GM12865 (cell line): ENCODE data around the gene RAET1E.
"Not testable (repeated sequence)": the region's sequence is repeated elsewhere in the genome, so short reads cannot be mapped to it uniquely, and the experiment has no call there.

Experiments used
- DNase-seq: peaks from one replicate; pipeline ENCODE4 v3.0.0; 2010; ENCODE audit warnings: low read depth
- H3K4me3 ChIP-seq: 2 replicates; pipeline ENCODE4 v1.5.1; 2011; ENCODE audit warnings: mild to moderate bottlenecking, low read depth, low read length, control low read depth
- TF ChIP-seq, protein P1 (sequence below): IDR thresholded peaks from 2 replicates; pipeline ENCODE4 v1.5.1; 2011; ENCODE audit warnings: low read length, control low read depth, low read depth, inconsistent platforms; ENCODE audit not compliant: insufficient read depth; ENCODE audit errors: missing control alignments

The RAET1E gene

GRCh38 chr6:149899486-149899885, 1.6 kb upstream of the RAET1E start:
- TF ChIP-seq, protein P1, sequence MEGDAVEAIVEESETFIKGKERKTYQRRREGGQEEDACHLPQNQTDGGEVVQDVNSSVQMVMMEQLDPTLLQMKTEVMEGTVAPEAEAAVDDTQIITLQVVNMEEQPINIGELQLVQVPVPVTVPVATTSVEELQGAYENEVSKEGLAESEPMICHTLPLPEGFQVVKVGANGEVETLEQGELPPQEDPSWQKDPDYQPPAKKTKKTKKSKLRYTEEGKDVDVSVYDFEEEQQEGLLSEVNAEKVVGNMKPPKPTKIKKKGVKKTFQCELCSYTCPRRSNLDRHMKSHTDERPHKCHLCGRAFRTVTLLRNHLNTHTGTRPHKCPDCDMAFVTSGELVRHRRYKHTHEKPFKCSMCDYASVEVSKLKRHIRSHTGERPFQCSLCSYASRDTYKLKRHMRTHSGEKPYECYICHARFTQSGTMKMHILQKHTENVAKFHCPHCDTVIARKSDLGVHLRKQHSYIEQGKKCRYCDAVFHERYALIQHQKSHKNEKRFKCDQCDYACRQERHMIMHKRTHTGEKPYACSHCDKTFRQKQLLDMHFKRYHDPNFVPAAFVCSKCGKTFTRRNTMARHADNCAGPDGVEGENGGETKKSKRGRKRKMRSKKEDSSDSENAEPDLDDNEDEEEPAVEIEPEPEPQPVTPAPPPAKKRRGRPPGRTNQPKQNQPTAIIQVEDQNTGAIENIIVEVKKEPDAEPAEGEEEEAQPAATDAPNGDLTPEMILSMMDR = no peak
- H3K4me3 ChIP-seq = no peak overlapping the region
- no peak for DNase-seq

GRCh38 chr6:149898966-149899365, 1.1 kb upstream of the RAET1E start:
- H3K4me3 ChIP-seq = no peak overlapping the region
- TF ChIP-seq, protein P1 = no peak
- no peak for DNase-seq

GRCh38 chr6:149897015-149897697, 757 bp downstream of the RAET1E start:
- no peak overlapping the region for H3K4me3 ChIP-seq
- no peak for DNase-seq
- TF ChIP-seq, protein P1 = no peak

DNA sequence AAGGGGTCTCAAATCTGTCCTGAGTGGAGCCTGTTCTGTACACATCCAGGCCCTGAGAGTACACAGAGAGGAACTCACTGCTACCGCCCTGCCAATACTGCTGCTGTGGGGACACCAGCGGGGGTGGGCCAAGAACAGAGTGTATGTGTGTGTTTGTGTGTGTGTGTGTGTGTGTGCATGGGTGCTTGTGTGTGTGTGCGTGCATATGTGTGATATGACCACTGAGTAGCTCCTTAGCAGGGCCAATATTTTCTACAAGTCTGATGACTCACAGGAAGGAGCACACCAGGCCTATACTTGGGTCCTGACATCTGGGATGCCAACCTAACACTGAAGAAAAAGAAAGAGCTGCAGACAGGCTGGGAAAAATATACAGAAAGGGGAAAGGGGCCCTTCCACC, 1.4 kb downstream of the RAET1E start:
- DNase-seq = no peak
- TF ChIP-seq, protein P1 = no peak
- H3K4me3 ChIP-seq = no peak overlapping the region

GRCh38 chr6:149895833-149896271, 2.1 kb downstream of the RAET1E start:
- TF ChIP-seq, protein P1 = no peak
- H3K4me3 ChIP-seq = no peak overlapping the region
- peak; percentile 36 for DNase-seq

GRCh38 chr6:149895048-149895590, 2.8 kb downstream of the RAET1E start:
- no peak overlapping the region for H3K4me3 ChIP-seq
- no peak for DNase-seq
- TF ChIP-seq, protein P1 = no peak

DNA sequence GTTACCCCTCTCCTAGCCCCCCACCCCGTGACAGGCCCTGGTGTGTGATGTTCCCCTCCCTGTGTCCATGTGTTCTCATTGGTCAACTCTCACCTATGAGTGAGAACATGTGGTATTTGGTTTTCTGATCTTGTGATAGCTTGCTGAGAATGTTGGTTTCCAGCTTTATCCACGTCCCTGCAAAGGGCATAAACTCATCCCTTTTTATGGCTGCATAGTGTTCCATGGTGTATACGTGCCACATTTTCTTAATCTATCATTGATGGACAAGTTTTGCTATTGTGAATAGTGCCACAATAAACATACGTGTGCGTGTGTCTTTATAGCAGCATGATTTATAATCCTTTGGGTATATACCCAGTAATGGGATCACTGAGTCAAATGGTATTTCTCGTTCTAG, 6.0 kb downstream of the RAET1E start:
- H3K4me3 ChIP-seq, DNase-seq: not testable (repeated sequence)
